HepG2 (cell line): ENCODE measurements around the gene NFAT5. TPM values are rescaled to one million over a fixed set of nuclear protein-coding genes. Genes with fewer than 3 reads are reported as not detected.

Experiments
- ETV6 ChIP-seq: sonication (generic); formaldehyde crosslinking; conservative IDR thresholded peaks from 2 replicates; pipeline ENCODE4 v1.4.0; 2020; ENCODE audit warnings: missing genetic modification reagents
- GATAD1 ChIP-seq: IDR thresholded peaks from 2 replicates; pipeline ENCODE4 v1.6.1; 2016; ENCODE audit warnings: missing genetic modification reagents, missing compliant biosample characterization
- RBM22 ChIP-seq: fragments of 200-400 bp; formaldehyde crosslinking; optimal IDR thresholded peaks from 2 replicates; pipeline ENCODE3; 2017; ENCODE audit warnings: mild to moderate bottlenecking, low read length, moderate library complexity
- SOX6 ChIP-seq, 2 experiments: fragments of 450-650 bp in 1 of 2; sonication (generic) in 1 of 2; formaldehyde crosslinking in 1 of 2; IDR thresholded peaks; 2 replicates each; pipeline versions ENCODE4 v1.4.0 to v1.6.1; 2017 to 2020; ENCODE audit warnings: antibody characterized with exemption in 1 of 2, mild to moderate bottlenecking in 1 of 2, missing genetic modification reagents in 1 of 2
- ZBTB40 ChIP-seq, 2 experiments: fragments of 450-650 bp in 1 of 2; sonication (generic) in 1 of 2; formaldehyde crosslinking in 1 of 2; IDR thresholded peaks; 2 replicates each; pipeline versions ENCODE4 v1.6.1 to v1.8.0; 2016 to 2022; ENCODE audit warnings: antibody characterized with exemption in 1 of 2, mild to moderate bottlenecking in 1 of 2, missing genetic modification reagents in 1 of 2
- ZBTB8A ChIP-seq: sonication (generic); formaldehyde crosslinking; IDR thresholded peaks from 2 replicates; pipeline ENCODE4 v1.4.0; 2020; ENCODE audit warnings: mild to moderate bottlenecking, low read depth, missing genetic modification reagents, borderline replicate concordance
- ZMYM3 ChIP-seq: sonication (generic); formaldehyde crosslinking; IDR thresholded peaks from 2 replicates; pipeline ENCODE4 v1.5.1; 2020; ENCODE audit warnings: mild to moderate bottlenecking, missing genetic modification reagents
- ZNF17 ChIP-seq: sonication (generic); formaldehyde crosslinking; IDR thresholded peaks from 2 replicates; pipeline ENCODE4 v1.5.0; 2020; ENCODE audit warnings: mild to moderate bottlenecking, missing genetic modification reagents
- ZNF235 ChIP-seq: sonication (generic); formaldehyde crosslinking; IDR thresholded peaks from 2 replicates; pipeline ENCODE4 v1.8.1; 2023; ENCODE audit warnings: mild to moderate bottlenecking, missing genetic modification reagents, borderline replicate concordance
- ZNF251 ChIP-seq: sonication (generic); formaldehyde crosslinking; IDR thresholded peaks from 2 replicates; pipeline ENCODE4 v1.9.0; 2021; ENCODE audit warnings: mild to moderate bottlenecking, missing genetic modification reagents
- ZNF577 ChIP-seq: sonication (generic); formaldehyde crosslinking; IDR thresholded peaks from 2 replicates; pipeline ENCODE4 v1.4.0; 2020; ENCODE audit warnings: mild to moderate bottlenecking, low read depth, missing genetic modification reagents, borderline replicate concordance
- ZNF839 ChIP-seq: sonication (generic); formaldehyde crosslinking; IDR thresholded peaks from 2 replicates; pipeline ENCODE4 v1.4.0; 2020; ENCODE audit warnings: missing genetic modification reagents, mild to moderate bottlenecking, borderline replicate concordance
- ZSCAN20 ChIP-seq: sonication (generic); formaldehyde crosslinking; IDR thresholded peaks from 2 replicates; pipeline ENCODE4 v1.4.0; 2020; ENCODE audit warnings: missing genetic modification reagents, mild to moderate bottlenecking, borderline replicate concordance
- polyA plus RNA-seq, 8 experiments: library from polyadenylated mRNA; depleted of rRNA in 3 of 8; stranded (reverse) in 7 of 8; unstranded in 1 of 8; fragments of >200 nt; fragmentation: Illumina TruSeq in 4 of 8; extraction: Trizol in 4 of 8; gene quantifications; 2 replicates each; pipeline versions ENCODE4 v1.2.1 to v1.2.3, GENCODE V29; 2011 to 2016; ENCODE audit warnings: low read depth in 4 of 8, missing spikeins in 1 of 8, mixed read lengths in 1 of 8; ENCODE audit not compliant: insufficient read depth in 1 of 8
- total RNA-seq, 5 experiments: library from RNA; depleted of rRNA; stranded (reverse); fragments of >200 nt; fragmentation: Illumina TruSeq; extraction: Trizol; gene quantifications; 2 replicates each; pipeline ENCODE4 v1.2.3, GENCODE V29; 2016; ENCODE audit warnings: low read depth in 1 of 5
- TF ChIP-seq, protein P1 (sequence below): sonication (generic); formaldehyde crosslinking; IDR thresholded peaks from 2 replicates; pipeline ENCODE4 v1.4.0; 2020; ENCODE audit warnings: missing genetic modification reagents
- TF ChIP-seq, protein P2 (sequence below): sonication (generic); formaldehyde crosslinking; IDR thresholded peaks from 2 replicates; pipeline ENCODE4 v1.4.0; 2020; ENCODE audit warnings: mild to moderate bottlenecking, low read depth, missing genetic modification reagents
- TF ChIP-seq, protein P3 (sequence below): sonication (generic); formaldehyde crosslinking; IDR thresholded peaks from 2 replicates; pipeline ENCODE4 v1.8.0; 2022; ENCODE audit warnings: mild to moderate bottlenecking, missing genetic modification reagents, borderline replicate concordance

The NFAT5 gene
- total and polyA plus RNA-seq, 2 of the 13 experiments (the other 11 are each of a cell fraction or from before 2014, with no cell fraction given), result 20.5 to 54.3 TPM

GRCh38 chr16:69520800-69521602, 44.8 kb upstream of the NFAT5 start (continued):
- TF ChIP-seq ZBTB40 (IDR thresholded peaks at IDR 0.05), result no peak
- no peak for TF ChIP-seq ZBTB40 (CRISPR knock-in tag; IDR thresholded peaks at IDR 0.05)
- no peak for TF ChIP-seq ZMYM3 (CRISPR knock-in tag)
- TF ChIP-seq, protein P1, sequence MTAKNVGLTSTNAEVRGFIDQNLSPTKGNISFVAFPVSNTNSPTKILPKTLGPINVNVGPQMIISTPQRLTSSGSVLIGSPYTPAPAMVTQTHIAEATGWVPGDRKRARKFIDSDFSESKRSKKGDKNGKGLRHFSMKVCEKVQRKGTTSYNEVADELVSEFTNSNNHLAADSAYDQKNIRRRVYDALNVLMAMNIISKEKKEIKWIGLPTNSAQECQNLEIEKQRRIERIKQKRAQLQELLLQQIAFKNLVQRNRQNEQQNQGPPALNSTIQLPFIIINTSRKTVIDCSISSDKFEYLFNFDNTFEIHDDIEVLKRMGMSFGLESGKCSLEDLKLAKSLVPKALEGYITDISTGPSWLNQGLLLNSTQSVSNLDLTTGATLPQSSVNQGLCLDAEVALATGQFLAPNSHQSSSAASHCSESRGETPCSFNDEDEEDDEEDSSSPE (CRISPR knock-in tag), result no peak
- TF ChIP-seq, protein P2, sequence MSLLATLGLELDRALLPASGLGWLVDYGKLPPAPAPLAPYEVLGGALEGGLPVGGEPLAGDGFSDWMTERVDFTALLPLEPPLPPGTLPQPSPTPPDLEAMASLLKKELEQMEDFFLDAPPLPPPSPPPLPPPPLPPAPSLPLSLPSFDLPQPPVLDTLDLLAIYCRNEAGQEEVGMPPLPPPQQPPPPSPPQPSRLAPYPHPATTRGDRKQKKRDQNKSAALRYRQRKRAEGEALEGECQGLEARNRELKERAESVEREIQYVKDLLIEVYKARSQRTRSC, result no peak
- no peak for TF ChIP-seq ZSCAN20 (CRISPR knock-in tag)
- TF ChIP-seq ZNF251 (CRISPR knock-in tag), result no peak
- no peak for TF ChIP-seq GATAD1 (CRISPR knock-in tag)
- TF ChIP-seq, protein P3, sequence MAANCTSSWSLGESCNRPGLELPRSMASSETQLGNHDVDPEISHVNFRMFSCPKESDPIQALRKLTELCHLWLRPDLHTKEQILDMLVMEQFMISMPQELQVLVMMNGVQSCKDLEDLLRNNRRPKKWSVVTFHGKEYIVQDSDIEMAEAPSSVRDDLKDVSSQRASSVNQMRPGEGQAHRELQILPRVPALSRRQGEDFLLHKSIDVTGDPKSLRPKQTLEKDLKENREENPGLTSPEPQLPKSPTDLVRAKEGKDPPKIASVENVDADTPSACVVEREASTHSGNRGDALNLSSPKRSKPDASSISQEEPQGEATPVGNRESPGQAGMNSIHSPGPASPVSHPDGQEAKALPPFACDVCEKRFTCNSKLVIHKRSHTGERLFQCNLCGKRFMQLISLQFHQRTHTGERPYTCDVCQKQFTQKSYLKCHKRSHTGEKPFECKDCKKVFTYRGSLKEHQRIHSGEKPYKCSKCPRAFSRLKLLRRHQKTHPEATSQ (CRISPR knock-in tag), result no peak
- TF ChIP-seq ZBTB8A (CRISPR knock-in tag), result no peak
- TF ChIP-seq ETV6 (CRISPR knock-in tag), result no peak
- no peak for TF ChIP-seq RBM22
- no peak for TF ChIP-seq SOX6 (IDR thresholded peaks at IDR 0.05)
- peak; percentile 56; the same call in 1 of the 2 replicates for TF ChIP-seq SOX6 (CRISPR knock-in tag; IDR thresholded peaks at IDR 0.05)
- no peak for TF ChIP-seq ZNF235 (CRISPR knock-in tag)
- no peak for TF ChIP-seq ZNF17 (CRISPR knock-in tag)
- TF ChIP-seq ZNF577, result no peak
- TF ChIP-seq ZNF839 (CRISPR knock-in tag), result no peak
